Measurements from ENCODE around the gene BGN.

The BGN gene

DNA sequence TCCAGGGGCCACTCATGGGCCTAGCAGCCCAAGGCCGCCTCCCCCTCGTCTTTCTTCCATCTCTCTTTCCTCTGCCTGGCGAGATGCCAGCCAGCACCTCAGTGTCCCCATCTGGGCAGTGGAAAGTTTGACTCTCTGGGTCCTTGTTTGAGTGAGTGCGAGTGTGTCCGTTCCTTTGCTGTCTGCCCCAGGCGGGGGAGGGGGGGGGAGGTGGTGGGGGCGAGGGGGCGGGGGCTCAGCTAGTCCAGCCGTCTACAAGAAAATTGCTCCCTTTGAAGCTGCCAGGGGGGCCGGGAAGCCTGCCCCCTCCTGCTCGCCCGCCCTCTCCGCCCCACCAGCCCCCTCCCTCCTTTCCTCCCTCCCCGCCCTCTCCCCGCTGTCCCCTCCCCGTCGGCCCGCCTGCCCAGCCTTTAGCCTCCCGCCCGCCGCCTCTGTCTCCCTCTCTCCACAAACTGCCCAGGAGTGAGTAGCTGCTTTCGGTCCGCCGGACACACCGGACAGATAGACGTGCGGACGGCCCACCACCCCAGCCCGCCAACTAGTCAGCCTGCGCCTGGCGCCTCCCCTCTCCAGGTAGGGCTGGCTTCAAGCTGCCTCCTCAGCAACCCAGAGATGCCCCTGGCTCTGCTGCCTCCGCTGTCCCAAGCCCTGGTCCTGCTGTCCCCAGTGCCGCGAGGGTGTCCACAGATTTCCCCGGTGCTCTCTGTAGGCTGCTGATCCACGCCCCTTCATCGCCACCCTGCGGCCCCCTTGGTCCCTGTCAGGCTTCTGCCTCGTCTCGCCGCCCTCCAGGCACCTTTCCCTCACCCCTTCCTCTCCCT lies at the start of gene BGN:
BGN (plus strand) TSS at position 440 of the 821 bp plus-strand sequence. CDS start 9,652 bp downstream, outside the sequence.
- peak in 1 of 2 donors; percentile 12 for DNase-seq

DNA sequence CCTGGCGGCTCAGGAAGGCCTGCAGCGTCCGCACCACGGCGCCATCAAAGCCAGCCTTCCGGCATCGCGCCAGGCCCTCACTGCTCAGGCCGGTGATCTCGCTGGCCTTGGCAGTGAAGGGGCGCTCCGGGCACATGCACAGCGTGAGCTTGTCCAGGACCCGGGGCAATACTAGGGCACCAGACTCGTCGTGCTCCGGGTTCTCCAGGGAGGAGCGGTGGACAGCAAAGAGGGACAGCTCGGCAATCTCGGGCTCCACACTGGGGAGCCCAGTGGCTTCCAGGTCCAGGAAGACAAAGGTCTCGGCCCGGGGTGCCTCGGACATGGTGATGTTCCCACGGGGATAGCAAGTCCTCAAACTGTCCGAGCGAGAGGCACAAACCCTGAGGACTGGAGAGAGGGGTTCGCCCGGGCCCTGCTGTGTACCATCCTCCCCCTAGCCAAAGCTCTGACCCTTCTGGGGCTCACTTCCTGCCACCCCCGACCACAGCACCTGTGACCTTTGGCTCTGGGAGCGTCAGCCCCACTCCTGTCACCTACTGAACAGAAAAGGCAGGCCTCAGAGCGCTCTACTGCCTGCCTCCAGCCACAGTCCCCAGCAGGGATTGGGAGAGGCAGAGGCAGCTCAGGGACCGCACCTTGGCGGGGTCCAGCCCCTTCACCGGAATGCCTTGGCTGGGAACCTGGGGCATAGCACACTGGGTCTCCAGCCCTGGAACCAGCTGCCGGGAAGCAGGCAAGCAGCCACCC lies 49.5 kb upstream of the BGN start:
- no peak for DNase-seq

GRCh38 chrX:153445856-153446635 lies 48.7 kb upstream of the BGN start, which contains the start of gene TREX2:
Gene TREX2 (minus strand): TSS chrX:153446056. CDS start chrX:153445430, 626 bp downstream.
- no peak for DNase-seq

GRCh38 chrX:153446636-153446936 lies 48.2 kb upstream of the BGN start:
- DNase-seq: no peak

GRCh38 chrX:153446950-153447580 lies 47.7 kb upstream of the BGN start:
- no peak for DNase-seq

- DNase-seq: no peak
Observed at GRCh38 chrX:153447581-153447960, 47.2 kb upstream of the BGN start.

DNA sequence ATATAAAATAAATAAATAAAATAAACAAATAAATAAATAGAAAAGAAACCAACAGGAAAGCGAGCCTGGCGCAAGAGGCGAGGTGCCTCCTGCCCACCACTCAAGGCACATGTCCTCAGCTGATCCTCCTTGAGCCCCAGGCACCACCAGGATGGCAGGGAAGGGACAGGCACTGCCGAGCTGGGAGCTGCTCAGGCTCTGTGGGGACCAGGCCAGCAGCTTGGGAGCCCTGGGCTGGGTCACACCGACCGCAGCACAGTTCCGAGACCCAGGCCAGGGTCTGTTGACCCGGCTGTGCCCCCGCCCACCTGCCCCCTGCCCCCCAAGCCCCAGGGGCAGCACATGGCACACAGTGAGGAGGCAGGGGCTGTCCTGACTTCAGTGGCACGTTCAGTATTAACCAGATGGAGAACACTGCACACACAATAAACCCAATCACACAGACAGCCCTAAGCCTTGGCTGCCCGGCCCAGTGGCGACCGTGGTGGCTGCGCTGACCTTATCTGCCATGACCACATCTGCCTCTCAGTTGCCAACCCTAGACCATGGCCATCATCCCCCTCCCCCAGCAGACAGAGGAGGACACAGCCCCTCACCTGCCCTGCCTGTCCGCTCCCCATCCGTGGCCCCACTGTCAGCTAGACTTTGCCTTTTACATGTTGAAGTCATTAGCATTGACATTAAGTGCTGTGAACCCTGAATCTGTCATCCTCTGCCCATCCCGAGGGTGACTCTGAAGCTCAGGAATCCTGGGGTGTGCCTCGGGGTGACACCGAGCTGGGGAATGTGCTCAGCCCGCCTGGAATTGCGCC lies 46.0 kb upstream of the BGN start:
- no peak for DNase-seq

DNA sequence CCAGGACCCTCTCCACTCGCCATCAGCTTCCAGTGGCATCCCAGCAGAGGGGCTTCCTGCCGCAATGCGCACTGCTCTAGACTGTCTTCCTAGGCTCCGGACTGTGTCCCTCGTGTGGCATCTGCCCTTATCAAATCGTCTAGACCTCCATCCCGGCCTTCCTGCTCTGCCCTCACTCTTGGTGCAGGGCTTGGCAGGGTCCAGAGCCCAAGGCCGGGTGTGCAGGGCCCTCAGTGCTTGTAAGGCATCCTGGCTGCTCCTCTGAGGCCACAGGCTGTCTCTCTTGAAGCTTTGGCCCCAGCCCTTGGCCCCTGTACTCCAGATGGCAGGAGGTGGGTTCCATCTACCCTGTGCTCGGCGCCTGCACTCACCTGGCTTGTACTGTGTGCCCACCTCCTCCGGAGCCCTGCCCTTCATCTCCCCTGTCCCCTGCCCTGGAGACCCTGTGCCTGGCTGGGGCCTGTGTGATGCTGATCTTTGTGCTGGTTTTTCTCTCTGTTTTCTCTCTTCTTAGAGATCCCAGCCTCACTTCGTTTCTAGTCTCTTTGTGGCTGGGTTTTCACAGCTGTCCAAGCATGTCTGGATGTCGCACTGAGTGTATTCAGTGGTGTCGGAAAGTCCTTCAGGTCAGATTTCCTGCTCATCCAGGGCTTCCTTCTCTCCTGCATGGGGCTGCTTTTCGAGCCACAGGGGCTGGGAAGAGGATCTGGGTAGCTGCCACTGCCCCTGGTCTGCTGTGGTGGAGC lies 45.2 kb upstream of the BGN start:
- no peak for DNase-seq

GRCh38 chrX:153450114-153450948 lies 44.4 kb upstream of the BGN start:
- DNase-seq: no peak

GRCh38 chrX:153450949-153451277 lies 43.9 kb upstream of the BGN start:
- no peak for DNase-seq

- no peak for DNase-seq
Observed at GRCh38 chrX:153454901-153455550, 39.8 kb upstream of the BGN start.

GRCh38 chrX:153455571-153455970 lies 39.2 kb upstream of the BGN start:
- no peak for DNase-seq

DNA sequence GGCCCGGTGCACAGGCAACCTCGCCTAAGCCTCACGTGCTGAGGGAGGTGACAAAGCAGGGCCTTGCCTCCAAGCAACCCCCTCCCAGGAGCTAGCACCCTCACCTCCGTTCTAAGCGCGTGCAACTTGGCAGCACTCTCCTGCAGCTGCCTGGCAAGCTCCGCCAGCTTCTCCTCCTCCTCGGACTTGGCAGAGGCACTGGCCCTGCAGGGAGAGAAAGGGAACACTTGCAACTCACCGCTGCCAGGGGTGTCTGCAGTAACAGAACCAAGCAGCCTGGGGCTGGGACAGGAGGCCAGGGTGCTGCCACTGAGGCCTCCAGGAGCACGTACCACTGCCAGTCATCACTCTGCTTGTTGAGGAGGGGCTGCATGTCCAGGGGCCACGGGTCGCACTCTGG lies 38.6 kb upstream of the BGN start:
- no peak for DNase-seq

DNA sequence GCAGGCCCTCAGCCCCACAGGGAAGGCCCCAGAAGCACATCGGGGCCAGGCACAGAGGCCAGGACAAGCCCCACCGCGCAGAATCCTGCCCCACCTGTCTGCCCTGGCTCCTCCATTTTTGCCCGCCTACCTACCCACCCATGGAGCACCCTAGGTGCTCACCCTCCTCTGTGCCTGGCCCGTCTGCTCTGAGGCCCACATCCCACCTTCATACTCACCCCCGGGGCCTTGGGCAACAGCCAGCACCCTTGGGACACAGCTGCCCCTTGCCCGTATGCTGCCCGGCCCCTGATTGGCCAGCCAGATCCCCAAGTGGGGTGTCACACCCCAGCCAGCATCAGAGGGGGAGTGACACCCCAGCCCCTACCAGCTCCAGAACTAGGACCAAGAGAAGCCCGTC lies 38.1 kb upstream of the BGN start:
- no peak for DNase-seq

DNA sequence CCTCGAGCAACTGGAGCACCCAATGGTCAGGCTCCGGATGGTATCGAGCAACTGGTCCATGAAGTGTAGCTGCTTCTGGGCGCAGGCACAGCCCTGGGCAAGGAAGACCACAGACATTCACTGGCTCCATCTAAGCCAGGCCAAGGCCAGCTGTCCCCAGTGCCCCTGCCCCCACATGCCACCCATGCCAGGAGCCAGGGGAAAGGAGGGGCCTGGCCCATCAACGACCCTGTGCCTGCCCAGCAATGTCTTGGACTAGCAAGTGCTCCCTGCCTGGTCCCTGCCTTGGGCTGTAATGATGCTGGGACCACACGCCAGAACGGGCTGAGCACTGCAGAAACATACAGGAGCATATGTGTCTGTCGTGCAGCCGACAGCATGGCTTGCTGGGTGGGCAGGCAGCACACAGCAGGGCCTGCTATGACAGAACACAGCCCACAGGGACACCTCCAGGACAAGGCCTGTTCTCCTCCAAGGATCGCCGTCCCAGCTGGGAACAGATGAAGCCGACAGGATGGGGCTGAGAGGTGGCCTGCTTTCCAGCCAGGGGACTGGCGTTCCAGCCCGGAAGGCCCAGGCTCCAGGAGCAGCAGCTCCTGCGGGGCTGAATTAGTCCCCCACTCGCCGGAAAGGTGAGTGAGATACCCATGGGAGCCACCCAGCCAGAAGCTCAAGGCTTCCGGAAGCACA lies 37.5 kb upstream of the BGN start:
- no peak for DNase-seq

DNA sequence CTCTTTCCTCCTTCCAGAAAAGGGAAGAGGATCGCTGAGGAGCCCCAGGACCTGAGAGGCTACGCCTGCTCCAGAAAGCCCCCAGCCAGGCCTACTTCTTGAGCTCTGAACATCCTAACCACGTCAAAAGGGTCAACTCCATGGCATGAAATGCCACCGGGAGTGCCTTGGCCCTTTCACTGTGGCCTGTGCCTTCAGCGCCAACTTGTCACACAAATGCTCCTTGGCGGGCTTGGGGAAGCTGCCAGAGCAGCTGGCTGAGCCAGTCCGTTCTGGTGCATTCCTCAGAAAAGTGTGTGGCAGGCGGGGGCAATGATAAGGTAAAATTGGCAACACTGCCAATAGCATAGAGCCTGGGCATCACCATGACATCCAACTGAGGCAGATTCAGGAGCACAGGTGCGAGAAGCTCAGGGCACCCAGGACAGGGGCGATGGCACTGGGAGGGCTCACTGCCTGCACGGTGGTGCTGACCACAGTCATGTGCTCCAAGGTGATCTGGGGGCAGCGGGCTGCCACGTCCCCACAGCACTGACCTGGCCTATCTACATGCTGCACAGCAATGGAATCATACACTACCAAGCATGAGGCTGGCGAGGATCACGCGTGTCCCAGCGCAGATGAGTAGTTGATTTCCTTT lies 36.8 kb upstream of the BGN start:
- no peak for DNase-seq

- no peak for DNase-seq
Observed at GRCh38 chrX:153458476-153458875, 36.3 kb upstream of the BGN start.

- no peak for DNase-seq
Observed at GRCh38 chrX:153459986-153460385, 34.8 kb upstream of the BGN start.

DNA sequence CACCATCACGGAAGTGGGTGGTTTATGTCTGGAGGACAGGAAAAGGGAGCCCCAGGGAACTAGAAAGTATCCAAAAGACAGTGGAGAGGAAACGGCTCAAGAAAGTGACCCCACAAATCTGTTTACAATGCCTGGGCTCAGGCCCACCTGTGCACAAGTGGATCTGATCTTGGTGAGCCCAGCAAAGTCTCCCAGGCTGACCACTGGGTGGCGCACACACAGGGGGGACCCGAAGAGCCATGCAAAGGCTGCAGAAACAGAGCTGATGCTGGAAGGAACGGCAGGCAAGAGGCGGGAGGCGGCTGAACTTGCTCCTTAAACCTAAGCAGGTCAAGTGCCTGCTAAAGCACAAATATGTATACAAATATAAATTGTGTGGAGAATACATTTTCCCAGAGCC lies 34.0 kb upstream of the BGN start:
- DNase-seq: peak; percentile 52 to 54

Data from stimulated activated CD4-positive, alpha-beta T cell treated with anti-CD3 and anti-CD28 coated beads, Interleukin-2, amount 100 ng/mL, for 24 hours (primary cell).